NB4 (cell line): ENCODE measurements around the gene CCDC136.
A peak's percentile ranks its signal among the peaks of the same experiment; 100 is the strongest.

ENCODE experiments used
- DNase-seq: peaks from one replicate; pipeline ENCODE4 v3.0.0; 2010; ENCODE audit warnings: low read depth
- H3K4me3 ChIP-seq: one replicate; pipeline ENCODE4 v1.5.1; 2011; ENCODE audit warnings: mild to moderate bottlenecking, low read depth, low read length, moderate library complexity
- CTCF ChIP-seq: IDR thresholded peaks from one replicate; pipeline ENCODE4 v1.5.1; 2012; ENCODE audit warnings: low read depth, low read length
- MAX ChIP-seq: IDR thresholded peaks from 2 replicates; pipeline ENCODE4 v1.6.1; 2011; ENCODE audit warnings: low read depth, low read length
- MYC ChIP-seq: IDR thresholded peaks from 2 replicates; pipeline ENCODE4 v1.6.1; 2011; ENCODE audit warnings: low read depth, low read length
- POLR2A ChIP-seq: IDR thresholded peaks from 2 replicates; pipeline ENCODE4 v1.6.1; 2011; ENCODE audit warnings: mild to moderate bottlenecking; ENCODE audit not compliant: insufficient read length; ENCODE audit errors: extremely low read depth

CCDC136 gene

GRCh38 chr7:128841171-128841690 is 49.5 kb downstream of the CCDC136 start:
- no peak for DNase-seq
- TF ChIP-seq MYC: no peak
- no peak for TF ChIP-seq POLR2A
- H3K4me3 ChIP-seq: no peak overlapping the region

- peak; percentile 76 for DNase-seq
- TF ChIP-seq CTCF (peak; percentile 70), MYC (peak; percentile 86), POLR2A (no peak), MAX (peak; percentile 93)
- H3K4me3 ChIP-seq: no peak overlapping the region
Observed at GRCh38 chr7:128841921-128842673, 50.3 kb downstream of the CCDC136 start.

- TF ChIP-seq MAX (no peak), MYC (no peak), POLR2A (no peak), CTCF (no peak)
- no peak for DNase-seq
- no peak overlapping the region for H3K4me3 ChIP-seq
Observed at GRCh38 chr7:128842674-128843641, 51.2 kb downstream of the CCDC136 start.

- no peak overlapping the region for H3K4me3 ChIP-seq
- no peak for DNase-seq
- TF ChIP-seq CTCF (no peak), POLR2A (no peak), MYC (no peak), MAX (no peak)
Observed at GRCh38 chr7:128843938-128844621, 52.3 kb downstream of the CCDC136 start.

- no peak for DNase-seq
- TF ChIP-seq POLR2A: no peak
- no peak for TF ChIP-seq MAX
- no peak for TF ChIP-seq CTCF
- no peak for TF ChIP-seq MYC
- no peak overlapping the region for H3K4me3 ChIP-seq
Observed at GRCh38 chr7:128844777-128845311, 53.1 kb downstream of the CCDC136 start.

GRCh38 chr7:128845475-128845874 is 53.7 kb downstream of the CCDC136 start:
- DNase-seq: no peak
- no peak for TF ChIP-seq POLR2A
- TF ChIP-seq CTCF: no peak
- TF ChIP-seq MAX: no peak
- no peak for TF ChIP-seq MYC
- no peak overlapping the region for H3K4me3 ChIP-seq
